ENCODE results near the gene PASK. TPM values are rescaled to one million over a fixed set of nuclear protein-coding genes. Genes with fewer than 3 reads are reported as not detected.

The PASK gene
- total and polyA plus RNA-seq, 7 donors, result 1.4 to 16.4 (median 4.4) TPM

DNA sequence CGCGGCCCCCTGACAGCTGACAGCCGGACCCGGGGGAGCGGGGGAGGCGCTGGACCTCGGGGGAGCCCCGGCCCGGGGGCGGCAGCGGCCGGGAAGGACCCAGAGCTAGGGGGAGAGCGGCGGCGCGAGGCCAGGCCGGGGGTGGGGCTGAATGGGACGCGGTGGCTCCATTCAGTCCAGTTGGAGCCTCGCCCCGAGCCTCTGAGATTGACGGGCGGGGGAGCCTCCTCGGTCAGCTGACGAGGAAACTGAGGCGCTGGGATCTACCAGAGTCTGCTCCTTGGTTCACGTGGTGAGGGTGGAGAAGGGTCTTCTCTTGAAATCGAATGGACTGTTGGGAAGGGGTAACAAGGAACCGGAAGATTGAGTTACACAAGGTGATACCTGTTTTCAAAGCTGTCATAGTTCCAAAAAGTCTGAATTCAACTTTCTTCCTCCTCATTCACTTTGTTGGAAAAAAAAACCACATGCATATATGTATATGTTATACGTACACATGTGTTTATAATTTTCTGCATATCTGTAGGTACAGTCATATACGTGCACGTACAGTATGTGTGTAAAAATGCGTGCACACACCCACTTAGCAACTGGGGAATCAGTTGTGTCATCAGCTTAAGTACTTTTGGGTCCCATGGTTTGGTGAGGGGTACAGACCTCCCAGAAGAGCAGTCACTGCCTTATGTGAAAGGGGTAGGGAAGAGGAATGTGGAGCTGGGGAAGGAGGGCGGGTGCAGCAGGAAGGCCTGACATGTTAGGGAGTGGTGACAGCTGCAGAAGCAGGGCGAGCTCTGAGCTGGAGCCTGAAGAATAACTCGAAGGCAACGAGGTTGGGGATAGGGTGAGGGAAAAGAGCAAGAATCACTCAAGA, 1.6 kb upstream of the PASK start:
- no peaks in the 10 kb centered on the region for H3K27me3 ChIP-seq
- peaks cover 0 to 30% (median 15%) of the 10 kb centered on the region in 4 donors for H3K4me1 ChIP-seq
- 3 to 11% methylated on average over 37 of the region's 37 CpGs for WGBS, 2 donors
- H3K4me3 ChIP-seq, result peak overlapping the region; percentile 74 to 98 (median 92)
- intact Hi-C loops (cut with DNase I), result loop anchor here (2.0 to 5.0 kb wide), 2 partner anchors 48 to 161 kb away; partner anchors contain the start of gene MTERF4
- H3K36me3 ChIP-seq, result peaks cover 0 to 11% (median 0%) of the 10 kb centered on the region in 4 donors
- H3K27ac ChIP-seq, result peak overlapping the region; percentile 77 to 90 (median 86)
- TF ChIP-seq POLR2AphosphoS5 (IDR thresholded peaks at IDR 0.05) (no peak), EP300 (IDR thresholded peaks at IDR 0.05) (no peak), POLR2A (IDR thresholded peaks at IDR 0.05) (no peak)
- TF ChIP-seq, protein P1, sequence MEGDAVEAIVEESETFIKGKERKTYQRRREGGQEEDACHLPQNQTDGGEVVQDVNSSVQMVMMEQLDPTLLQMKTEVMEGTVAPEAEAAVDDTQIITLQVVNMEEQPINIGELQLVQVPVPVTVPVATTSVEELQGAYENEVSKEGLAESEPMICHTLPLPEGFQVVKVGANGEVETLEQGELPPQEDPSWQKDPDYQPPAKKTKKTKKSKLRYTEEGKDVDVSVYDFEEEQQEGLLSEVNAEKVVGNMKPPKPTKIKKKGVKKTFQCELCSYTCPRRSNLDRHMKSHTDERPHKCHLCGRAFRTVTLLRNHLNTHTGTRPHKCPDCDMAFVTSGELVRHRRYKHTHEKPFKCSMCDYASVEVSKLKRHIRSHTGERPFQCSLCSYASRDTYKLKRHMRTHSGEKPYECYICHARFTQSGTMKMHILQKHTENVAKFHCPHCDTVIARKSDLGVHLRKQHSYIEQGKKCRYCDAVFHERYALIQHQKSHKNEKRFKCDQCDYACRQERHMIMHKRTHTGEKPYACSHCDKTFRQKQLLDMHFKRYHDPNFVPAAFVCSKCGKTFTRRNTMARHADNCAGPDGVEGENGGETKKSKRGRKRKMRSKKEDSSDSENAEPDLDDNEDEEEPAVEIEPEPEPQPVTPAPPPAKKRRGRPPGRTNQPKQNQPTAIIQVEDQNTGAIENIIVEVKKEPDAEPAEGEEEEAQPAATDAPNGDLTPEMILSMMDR (IDR thresholded peaks at IDR 0.05), result no peak
- DNase-seq, result no peak
- no peaks in the 10 kb centered on the region for H3K9me3 ChIP-seq

DNA sequence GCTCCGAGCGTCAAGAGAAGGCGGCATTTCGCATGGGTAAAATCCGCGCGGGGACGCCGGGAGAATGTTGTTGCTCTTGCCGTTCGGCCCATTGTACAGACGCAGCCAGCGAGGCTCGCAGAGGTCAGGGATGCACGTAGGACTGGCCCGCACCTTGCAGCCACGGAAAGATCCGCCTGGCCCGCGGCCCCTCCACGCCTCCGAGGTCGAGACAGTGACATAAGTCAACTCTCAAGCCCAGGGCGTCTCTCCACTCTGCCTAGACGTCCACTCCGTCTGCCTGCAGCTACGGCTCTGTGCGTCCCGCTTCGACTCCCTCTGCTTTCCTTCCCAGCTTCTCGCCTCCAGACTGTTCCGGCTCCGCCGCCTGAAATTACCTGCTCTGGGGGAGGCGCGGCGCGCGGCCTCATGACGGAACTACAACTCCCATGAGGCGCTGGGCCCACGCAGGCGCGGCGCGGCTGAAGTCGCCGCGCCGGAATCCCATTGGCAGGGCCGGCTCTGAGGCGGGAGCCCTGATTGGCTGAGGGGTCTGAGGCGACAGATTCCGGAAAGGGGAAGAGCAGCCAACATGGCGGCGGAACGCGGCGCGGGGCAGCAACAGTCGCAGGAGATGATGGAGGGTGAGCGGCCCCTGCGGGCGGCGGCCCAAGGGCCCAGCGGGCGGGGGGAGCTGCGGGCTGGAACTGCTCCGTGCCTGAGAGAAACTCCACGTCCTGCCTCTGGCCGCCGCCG, 820 bp upstream of the PASK start, which contains the start of gene PPP1R7:
PPP1R7 (plus strand) TSS at position 543 of the 735 bp plus-strand sequence; CDS start at position 572, 29 bp downstream.
- Histone ChIP-seq H3K4me3 (peak within 1 kb of the TSS; percentile 74 to 98 (median 92)), H3K4me1 (peaks cover 0 to 30% (median 15%) of the 10 kb centered on the region in 4 donors), H3K27ac (peak within 1 kb of the TSS; percentile 77 to 90 (median 86)), H3K36me3 (peaks cover 0 to 3% (median 0%) of the 10 kb centered on the region in 4 donors), H3K27me3 (no peaks in the 10 kb centered on the region), H3K9me3 (no peaks in the 10 kb centered on the region)
- intact Hi-C loops (cut with DNase I), result loop anchor here (2.0 to 5.0 kb wide), 4 partner anchors 47 to 207 kb away; partner anchors contain the start of genes FARP2 and MTERF4
- no peak for TF ChIP-seq EP300 (IDR thresholded peaks at IDR 0.05)
- peak in 1 of 2 donors; percentile 48 for TF ChIP-seq POLR2A (IDR thresholded peaks at IDR 0.05)
- peak; percentile 73 to 88 (median 81) for TF ChIP-seq POLR2AphosphoS5 (IDR thresholded peaks at IDR 0.05)
- TF ChIP-seq, protein P1 (IDR thresholded peaks at IDR 0.05), result no peak
- peak; percentile 97 for DNase-seq
- 0 to 1% methylated on average over 73 of the region's 73 CpGs for WGBS, 2 donors

DNA sequence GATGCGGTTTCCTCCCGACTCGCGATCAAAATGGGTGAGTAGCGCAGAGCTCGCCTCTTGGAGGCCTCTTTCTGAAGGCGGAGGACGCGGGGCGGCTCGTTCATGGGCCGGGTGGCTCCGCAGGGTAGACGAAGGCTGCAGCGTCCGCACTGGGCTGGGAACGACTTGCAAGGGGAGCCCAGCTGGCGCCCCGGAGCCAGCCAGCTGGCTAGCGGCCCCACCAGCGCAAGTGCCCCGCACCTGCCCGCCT, 328 bp upstream of the PASK start:
- Histone ChIP-seq H3K27me3 (no peaks in the 10 kb centered on the region), H3K4me3 (peak overlapping the region; percentile 74 to 98 (median 92)), H3K4me1 (peaks cover 0 to 30% (median 15%) of the 10 kb centered on the region in 4 donors), H3K27ac (peak overlapping the region; percentile 77 to 90 (median 86)), H3K9me3 (no peaks in the 10 kb centered on the region), H3K36me3 (no peaks in the 10 kb centered on the region)
- no peak for TF ChIP-seq POLR2AphosphoS5 (IDR thresholded peaks at IDR 0.05)
- WGBS, 2 donors, result 0% methylated on average over 23 of the region's 23 CpGs
- DNase-seq, result no peak
- intact Hi-C loops (cut with DNase I), result loop anchor here (2.0 kb wide), 2 partner anchors 69 to 207 kb away; partner anchors contain the start of gene FARP2

DNA sequence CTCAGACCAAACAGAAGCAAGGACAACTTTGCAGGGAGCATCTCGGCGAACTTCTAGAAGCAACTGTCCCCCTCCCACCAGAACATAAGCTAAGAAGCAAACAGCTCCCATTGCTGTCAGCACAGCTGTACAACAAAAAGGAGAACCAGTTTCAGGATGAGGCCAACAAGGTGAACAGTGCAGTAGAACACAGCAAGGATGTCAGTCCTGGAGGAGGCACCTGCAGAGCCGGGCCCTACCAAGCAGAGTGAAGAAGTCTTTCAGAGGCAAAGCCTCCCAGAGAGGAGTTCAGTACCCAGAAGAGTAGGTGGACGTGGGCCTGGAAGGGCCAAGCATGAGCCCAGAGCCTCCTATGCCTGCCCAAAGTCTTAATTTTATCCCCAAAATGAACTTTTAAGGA, 1.0 kb downstream of the PASK start:
- intact Hi-C loops (cut with DNase I), result loop anchor here (2.0 kb wide), 2 partner anchors 71 to 209 kb away; partner anchors contain the start of gene FARP2

More for the DNA sequence above, 1.0 kb downstream of the PASK start:
- H3K9me3 ChIP-seq, result no peaks in the 10 kb centered on the region
- H3K4me1 ChIP-seq, result peaks cover 0 to 30% (median 15%) of the 10 kb centered on the region in 4 donors
- no peaks in the 10 kb centered on the region for H3K36me3 ChIP-seq
- H3K4me3 ChIP-seq, result no peak overlapping the region
- TF ChIP-seq POLR2A (IDR thresholded peaks at IDR 0.05) (no peak), EP300 (IDR thresholded peaks at IDR 0.05) (no peak), POLR2AphosphoS5 (IDR thresholded peaks at IDR 0.05) (no peak)
- TF ChIP-seq, protein P1 (IDR thresholded peaks at IDR 0.05), result no peak
- no peak for DNase-seq
- WGBS, 2 donors, result 79 to 86% methylated on average over 4 of the region's 4 CpGs
- H3K27ac ChIP-seq, result no peak overlapping the region
- H3K27me3 ChIP-seq, result no peaks in the 10 kb centered on the region

All from sigmoid colon (tissue), 7 donors.